Hematopoietic multipotent progenitor cell treated with erythropoietin and hydrocortisone succinate and interleukin-3 and kit ligand, for 15 days (in vitro differentiated cells): ENCODE data around the gene PREX1.

ENCODE experiments used
- DNase-seq: peaks from one replicate; pipeline ENCODE4 v3.0.0-alpha.2; 2015; ENCODE audit warnings: low spot score

PREX1 gene

GRCh38 chr20:48681201-48681872 lies 146.5 kb downstream of the PREX1 start:
- DNase-seq = no peak

DNA sequence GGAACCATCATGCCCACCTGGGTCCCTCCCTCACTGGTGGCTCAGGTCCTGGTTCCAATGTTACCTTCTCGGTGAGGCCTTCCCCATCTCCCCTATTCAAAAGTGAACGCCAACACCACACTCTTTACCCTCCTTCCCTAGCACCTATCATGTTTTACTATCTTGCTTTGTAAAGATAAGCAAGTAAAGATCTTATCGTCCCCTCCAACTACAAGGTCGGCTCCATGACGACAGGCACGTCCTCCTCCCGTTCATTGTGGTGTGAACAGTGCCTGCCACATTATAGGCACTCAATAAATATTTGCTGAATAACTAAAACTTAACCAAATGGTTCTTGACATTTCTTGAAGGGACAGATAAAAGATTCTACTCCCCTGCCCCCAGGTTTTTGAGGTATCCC lies 147.1 kb downstream of the PREX1 start:
- no peak for DNase-seq

DNA sequence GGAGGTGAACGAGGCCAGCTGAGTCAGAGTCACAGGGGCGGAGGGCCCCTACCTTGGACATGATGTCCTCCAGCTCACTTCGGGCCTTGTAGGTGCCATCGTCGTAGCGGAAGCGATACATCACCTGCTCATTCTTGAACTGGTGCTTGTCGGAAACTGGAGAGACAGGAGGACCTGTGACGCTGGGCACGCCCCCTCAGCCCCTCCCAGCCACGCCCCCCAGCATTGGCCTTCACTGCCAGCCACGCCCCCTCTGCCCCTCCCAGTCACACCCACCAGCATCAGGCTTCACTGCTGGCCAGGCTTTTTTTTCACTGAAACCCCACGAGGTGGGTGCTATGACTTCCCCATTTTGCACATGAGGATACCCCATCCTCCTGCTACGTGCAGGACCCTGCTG lies 148.2 kb downstream of the PREX1 start:
- DNase-seq = peak; percentile 31

- DNase-seq = no peak
These were observed 148.8 kb downstream of the PREX1 start for GRCh38 chr20:48679011-48679410.

DNA sequence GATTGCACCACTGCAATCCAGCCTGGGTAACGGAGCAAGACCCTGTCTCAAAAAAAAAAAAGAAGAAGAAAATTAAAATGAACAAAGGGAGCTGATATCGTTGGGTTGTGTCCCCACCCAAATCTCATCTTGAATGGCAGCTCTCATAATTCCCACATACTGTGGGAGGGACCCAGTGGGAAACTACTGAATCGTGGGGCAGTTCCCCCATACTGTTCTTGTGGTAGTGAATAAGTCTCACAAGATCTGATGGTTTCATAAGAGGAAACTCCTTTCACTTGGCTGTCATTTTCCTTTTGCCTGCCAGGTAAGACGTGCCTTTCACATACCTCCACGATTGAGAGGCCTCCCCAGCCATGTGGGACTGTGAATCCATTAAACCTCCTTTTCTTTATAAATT lies 149.4 kb downstream of the PREX1 start:
- no peak for DNase-seq

GRCh38 chr20:48676795-48677460 lies 150.9 kb downstream of the PREX1 start:
- DNase-seq = no peak

DNA sequence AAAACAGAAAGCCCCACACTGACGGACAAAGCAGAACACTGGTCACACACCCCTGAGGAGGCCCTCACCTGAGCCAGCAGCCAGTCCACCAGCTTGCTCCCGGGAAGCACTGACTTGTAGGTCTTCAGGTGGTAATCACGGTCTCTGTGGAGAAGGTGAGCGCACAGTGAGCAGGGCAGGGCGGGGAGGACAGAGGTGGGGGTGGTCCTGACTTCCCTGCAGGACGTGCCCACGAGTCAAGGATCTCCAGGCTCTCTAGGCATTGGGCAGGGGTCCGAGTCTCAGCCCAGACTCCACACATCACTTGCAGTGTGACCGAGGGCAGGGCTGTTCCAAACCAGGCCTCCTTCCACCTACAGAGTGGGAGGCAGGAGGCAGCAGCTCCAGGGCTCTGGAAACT lies 151.7 kb downstream of the PREX1 start:
- no peak for DNase-seq

DNA sequence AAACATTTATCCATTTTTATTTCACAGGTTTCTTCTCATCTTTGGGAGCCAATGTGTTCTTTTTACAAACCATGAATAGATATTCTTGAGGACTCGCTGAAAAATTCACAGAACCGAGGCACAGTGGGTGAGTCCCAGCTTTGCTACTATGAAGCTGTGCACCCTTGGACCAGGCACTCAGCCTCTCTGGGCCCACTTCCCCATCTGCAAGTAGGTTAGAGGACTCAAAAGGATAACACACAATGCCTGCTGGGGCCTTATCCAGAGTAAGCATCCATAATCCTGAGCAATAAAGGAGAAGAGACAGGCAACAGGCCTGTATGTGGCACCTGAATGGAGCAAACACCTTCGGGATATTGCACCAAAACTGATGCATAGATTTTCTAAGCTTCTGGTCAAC lies 153.3 kb downstream of the PREX1 start:
- DNase-seq = no peak

DNA sequence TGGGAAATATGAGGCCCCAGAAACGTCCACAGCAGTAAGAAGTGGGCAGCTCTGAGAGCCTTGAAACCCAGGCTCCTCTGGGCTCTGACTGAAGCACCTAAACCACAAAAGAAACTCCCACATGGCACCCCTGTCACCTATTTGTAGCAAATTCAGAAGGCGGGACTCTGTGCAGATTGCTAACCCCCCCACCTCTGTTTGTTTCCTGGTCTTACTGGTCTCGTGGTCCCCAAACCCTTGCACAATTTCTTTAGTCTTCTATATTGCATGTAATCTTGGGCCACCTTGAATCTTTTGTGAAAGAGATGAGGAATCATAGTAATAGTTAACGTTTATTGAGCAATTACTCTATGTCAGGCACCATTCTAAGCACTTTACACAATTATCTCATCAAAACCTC lies 154.3 kb downstream of the PREX1 start:
- no peak for DNase-seq

DNA sequence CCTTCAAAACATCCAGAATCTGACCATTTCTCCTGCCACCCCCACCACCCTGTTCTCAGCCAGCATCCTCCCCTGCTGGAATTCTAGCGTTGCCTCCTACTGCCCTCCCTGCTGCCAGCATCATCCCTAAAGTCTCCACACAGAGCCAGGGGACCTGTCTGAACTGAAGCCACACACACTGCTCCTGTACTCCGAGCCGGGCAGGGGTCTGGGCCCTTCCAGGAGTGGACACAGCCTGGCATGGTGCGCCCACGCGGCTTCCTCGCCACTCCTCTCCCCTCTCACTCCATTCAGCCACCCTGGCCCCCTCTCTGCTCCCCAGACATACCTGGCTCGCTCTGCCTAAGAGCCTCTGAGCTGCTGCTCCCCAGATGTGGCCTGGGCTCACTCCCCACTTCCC lies 155.5 kb downstream of the PREX1 start:
- no peak for DNase-seq

DNA sequence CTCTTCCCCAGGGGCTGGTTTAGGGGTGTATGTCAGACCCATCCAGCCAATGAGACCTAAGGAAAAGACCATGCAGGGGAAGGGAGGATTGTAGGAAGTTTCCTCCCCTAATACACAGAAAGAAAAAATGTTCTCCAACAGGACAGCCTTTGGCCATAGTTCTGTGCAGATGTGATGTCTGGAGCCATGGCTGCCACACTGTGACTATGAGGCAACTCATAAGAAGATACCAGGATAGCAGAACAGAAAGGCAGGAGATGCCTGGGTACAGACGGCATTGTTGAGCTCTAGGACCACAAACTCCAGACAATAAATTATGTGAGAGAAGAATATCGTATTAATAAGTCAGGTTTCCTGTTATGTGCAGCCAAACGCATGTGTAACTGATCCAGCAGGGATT lies 156.7 kb downstream of the PREX1 start:
- no peak for DNase-seq

DNA sequence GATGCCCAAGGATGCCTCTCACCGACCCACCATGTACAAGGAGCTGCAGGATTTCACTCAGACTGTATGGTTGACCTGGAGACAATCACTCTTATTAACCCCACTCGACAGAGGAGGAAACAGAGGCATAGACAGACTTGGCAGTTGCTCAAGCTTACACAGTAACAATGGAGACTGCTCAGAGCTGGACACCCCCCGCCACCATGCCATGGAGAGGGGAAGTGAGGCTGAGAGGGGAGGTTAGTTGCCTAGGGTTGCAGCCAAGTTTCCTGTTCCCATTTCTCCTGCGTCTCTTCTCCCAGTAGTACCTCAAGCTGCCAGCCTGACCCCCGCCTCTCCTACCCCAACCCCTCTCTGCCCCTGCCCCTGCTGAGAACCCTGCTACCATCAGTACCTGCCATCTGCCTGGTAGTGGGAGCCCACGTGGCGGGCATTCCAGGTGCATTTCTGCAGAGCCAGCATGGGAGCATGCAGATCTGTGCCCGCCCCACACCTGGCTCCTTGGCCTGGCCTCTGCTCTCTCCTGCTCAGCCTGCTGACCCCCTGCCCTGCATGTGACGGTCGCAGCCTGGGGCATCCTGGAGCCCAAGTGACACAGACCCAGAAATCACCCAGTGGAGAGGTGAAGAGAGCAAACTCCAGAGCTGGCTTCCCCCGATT lies 157.7 kb downstream of the PREX1 start:
- no peak for DNase-seq

- no peak for DNase-seq
These were observed 159.3 kb downstream of the PREX1 start for GRCh38 chr20:48668451-48668946.

DNA sequence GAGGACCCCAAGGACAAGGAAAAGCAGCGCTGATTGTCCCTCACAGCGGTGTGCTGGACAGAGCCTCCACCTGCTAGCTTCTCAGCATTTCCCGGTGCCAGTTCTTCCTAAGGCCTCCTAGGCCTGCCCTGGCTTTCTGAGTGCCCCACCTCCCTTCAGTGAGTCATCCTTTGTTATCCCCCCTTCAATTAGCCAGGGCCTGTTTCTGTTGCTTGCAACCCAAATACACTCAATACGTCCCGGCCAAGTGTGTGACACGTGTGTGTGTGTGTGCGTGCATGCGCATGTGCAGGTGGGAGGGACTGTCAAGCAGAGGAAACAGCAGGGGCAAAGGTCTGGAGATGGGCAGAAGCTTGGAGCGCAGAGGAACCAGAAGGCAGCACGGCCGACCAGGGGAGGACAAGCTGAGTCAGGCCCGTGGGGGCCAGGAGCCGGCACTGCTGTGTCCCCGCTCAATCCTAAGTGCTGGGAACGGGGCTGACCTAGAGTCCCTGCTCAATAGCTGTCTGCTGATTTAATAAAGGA lies 159.8 kb downstream of the PREX1 start:
- no peak for DNase-seq

- no peak for DNase-seq
These were observed 160.3 kb downstream of the PREX1 start for GRCh38 chr20:48667481-48667880.

- DNase-seq = no peak
These were observed 162.0 kb downstream of the PREX1 start for GRCh38 chr20:48665785-48666184.

DNA sequence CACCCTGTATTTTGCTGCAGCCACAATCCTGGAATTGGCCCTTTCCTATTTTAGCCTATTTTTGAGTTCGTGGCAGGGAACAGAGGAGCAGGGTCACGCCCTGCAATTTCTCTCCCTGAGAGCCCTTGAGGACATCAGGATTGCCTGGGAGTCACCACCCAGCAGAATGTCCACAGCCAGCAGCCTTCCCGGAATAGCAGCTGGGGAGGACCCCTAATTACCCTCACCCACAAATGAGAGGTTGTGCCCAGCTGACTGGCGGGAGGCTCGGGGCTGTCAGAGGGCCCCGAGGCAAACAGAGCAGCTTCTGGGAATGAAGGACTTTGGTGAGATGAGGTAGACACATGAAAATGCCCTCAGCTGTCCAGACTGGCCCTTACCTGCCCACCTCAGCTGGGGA lies 165.1 kb downstream of the PREX1 start:
- DNase-seq = no peak

- no peak for DNase-seq
These were observed 166.0 kb downstream of the PREX1 start for GRCh38 chr20:48661575-48662455.

DNA sequence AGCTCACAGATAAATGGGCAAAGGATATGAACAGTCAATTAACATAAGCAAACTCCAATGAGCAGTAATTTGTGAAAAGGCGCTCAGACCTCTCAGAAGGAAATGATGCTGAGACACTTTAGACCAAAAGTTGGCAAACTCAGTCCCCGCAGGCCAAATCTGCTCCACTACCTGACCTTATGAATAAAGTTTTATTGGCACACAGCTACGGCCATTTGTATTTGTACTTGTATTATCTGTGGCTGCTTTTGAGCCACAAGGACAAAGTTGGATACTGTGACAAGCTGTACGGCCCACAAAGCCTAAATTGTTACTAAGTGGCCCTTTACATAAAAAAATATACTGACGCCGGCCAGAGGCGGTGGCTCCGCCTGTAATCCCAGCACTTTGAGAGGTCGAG lies 167.0 kb downstream of the PREX1 start:
- no peak for DNase-seq

DNA sequence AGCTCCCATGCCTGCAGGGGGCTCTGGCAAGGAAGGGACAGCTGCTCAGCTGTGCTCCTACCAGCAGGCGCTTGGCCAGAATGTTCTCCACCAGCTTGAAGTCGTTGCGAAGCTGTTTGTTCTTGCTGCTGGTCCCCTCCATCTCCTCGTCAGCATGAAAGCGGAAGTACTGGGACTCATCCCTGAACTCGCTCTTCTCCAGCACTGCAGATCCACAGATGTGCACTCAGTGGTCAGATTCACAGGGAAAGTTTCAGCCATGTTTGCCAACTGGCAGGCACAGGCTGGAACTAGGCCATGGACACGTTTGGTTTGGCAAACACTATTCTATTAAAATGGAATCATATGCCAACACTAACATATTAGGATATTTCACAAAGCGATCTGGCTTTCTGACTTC lies 167.9 kb downstream of the PREX1 start:
- DNase-seq = no peak

DNA sequence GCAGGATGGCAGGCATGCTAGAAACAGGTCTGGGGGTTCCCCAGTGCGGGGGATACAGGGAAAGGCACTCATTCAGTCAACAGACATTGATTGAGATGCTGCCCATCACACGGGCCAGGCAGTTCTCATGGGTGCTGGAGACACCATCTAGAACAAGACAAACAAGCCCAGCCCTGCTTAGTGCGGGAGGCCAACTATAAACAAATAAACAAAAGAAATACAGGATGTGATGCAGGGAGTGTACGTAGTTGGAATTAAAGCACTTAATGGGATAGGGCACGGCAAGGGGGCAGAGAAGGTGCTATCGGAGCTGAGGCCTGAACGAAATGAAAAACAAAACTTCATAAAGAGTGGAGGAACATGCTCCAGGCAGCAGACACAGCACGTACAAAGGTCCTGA lies 169.3 kb downstream of the PREX1 start:
- DNase-seq = no peak

GRCh38 chr20:48658198-48658476 lies 169.7 kb downstream of the PREX1 start:
- no peak for DNase-seq
